22Rv1 (cell line): Measurements from ENCODE around the gene SLC34A3.

ENCODE experiments used
- CTCF ChIP-seq: fragments of 450-650 bp; IDR thresholded peaks from 2 replicates; pipeline ENCODE4 v1.5.1; 2017; ENCODE audit warnings: mild to moderate bottlenecking
- ZFX ChIP-seq: fragments of 450-650 bp; IDR thresholded peaks from 2 replicates; pipeline ENCODE4 v1.6.1; 2017; ENCODE audit warnings: antibody characterized with exemption, borderline replicate concordance

GRCh38 chr9:137266162-137266527, 35.4 kb downstream of the SLC34A3 start:
- TF ChIP-seq CTCF (no peak), ZFX (no peak)
